ENCODE results near the gene KIF2A. TPM values are rescaled to one million over a fixed set of nuclear protein-coding genes. Genes with fewer than 3 reads are reported as not detected.

Gene KIF2A
- total RNA-seq, 1 experiment from 2014 or later: 86.1 TPM

DNA sequence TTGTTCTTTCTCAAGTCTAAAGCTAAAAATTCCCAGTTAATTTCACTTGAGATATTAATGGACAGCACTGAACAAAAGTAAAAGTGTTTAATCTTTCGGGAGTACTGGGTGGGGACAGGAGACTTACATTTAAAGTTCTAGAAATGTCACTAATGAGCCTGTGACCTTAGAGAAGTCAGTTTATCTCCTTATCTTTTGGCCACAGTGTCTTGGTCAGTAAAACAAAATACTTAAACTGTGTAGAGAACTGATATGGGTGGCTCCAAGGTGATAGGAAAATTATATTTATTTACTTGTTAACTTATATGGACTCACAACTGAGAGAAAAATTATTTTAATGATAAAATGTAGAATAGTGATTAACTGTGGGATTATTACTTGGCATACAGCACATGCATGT, 115.4 kb downstream of the KIF2A start:
- no peak overlapping the region for H3K4me3 Mint-ChIP-seq
- Histone ChIP-seq H3K27ac (ENCODE audit: insufficient read length, low read depth, low read length) (no peak overlapping the region), H3K79me2 (ENCODE audit: insufficient read depth, low read length) (peaks cover 6% of the 10 kb centered on the region; the same call in 1 of the 2 replicates), H3K27me3 (ENCODE audit: insufficient read depth, low read length) (no peaks in the 10 kb centered on the region), H3K4me2 (ENCODE audit: insufficient read depth, insufficient read length, low read length) (no peak overlapping the region), H3K79me1 (ENCODE audit: insufficient read depth, low read depth, low read length, poor library complexity, severe bottlenecking) (peaks cover 2% of the 10 kb centered on the region), H3K56ac (ENCODE audit: insufficient read length, low read depth, low read length) (no peak overlapping the region), H2AK5ac (ENCODE audit: insufficient read length, low read length) (no peak overlapping the region), H2BK120ac (ENCODE audit: low read depth, low read length, poor library complexity, severe bottlenecking) (no peak overlapping the region), H2BK15ac (ENCODE audit: low read depth, low read length) (no peak overlapping the region), H4K8ac (replicated peaks; ENCODE audit: insufficient read length, low read depth, low read length) (no peak overlapping the region), H4K20me1 (ENCODE audit: control insufficient read depth, insufficient read depth, insufficient read length) (no peaks in the 10 kb centered on the region), H3K9ac (ENCODE audit: extremely low read depth, insufficient read length, low read length) (no peak overlapping the region), H3K23ac (ENCODE audit: insufficient read length, low read depth, low read length) (no peak overlapping the region), H3K23me2 (ENCODE audit: insufficient read length, low read depth, low read length, poor library complexity, severe bottlenecking) (no peaks in the 10 kb centered on the region), H3K18ac (ENCODE audit: insufficient read length, low read depth, low read length) (no peak overlapping the region), H2BK5ac (ENCODE audit: insufficient read length, low read length) (no peak overlapping the region), H2BK12ac (ENCODE audit: insufficient read length, low read depth, low read length) (no peak overlapping the region), H3K4ac (ENCODE audit: low read depth, low read length) (no peak overlapping the region), H4K5ac (ENCODE audit: insufficient read length, low read depth, low read length) (no peak overlapping the region), H3K9me3 (ENCODE audit: control insufficient read depth, low read depth, low read length) (no peaks in the 10 kb centered on the region), H4K91ac (ENCODE audit: insufficient read length, low read depth, low read length) (no peak overlapping the region), H3K4me1 (ENCODE audit: insufficient read depth, low read length) (no peaks in the 10 kb centered on the region), H3T11ph (ENCODE audit: low read length) (no peak overlapping the region), H2BK20ac (ENCODE audit: low read depth, low read length, poor library complexity, severe bottlenecking) (no peak overlapping the region), H3K14ac (ENCODE audit: insufficient read depth, low read length) (no peak overlapping the region), H2AFZ (ENCODE audit: low read length) (no peak overlapping the region)
- no peaks in the 10 kb centered on the region for H3K9me3 Mint-ChIP-seq
- H3K4me1 Mint-ChIP-seq: peaks cover 0 to 2% of the 10 kb centered on the region in 2 experiments; a peak in 1 of 4 replicates
- no CpG with 5 or more reads among the region's 1 CpG for WGBS (ENCODE audit: extremely low coverage, insufficient read length, low lambda C conversion rate)
- no peak overlapping the region for H3K27ac Mint-ChIP-seq
- no peaks in the 10 kb centered on the region for H3K27me3 Mint-ChIP-seq (ENCODE audit: low read depth)
- no peak for DNase-seq
- H3K36me3 Mint-ChIP-seq (ENCODE audit: insufficient read depth in 1 of 3, low read depth in 3 of 3): peaks cover 6 to 10% (median 9%) of the 10 kb centered on the region in 3 experiments; a peak in 6 of 7 replicates
- TF ChIP-seq CTCF (conservative IDR thresholded peaks at IDR 0.05): no peak

Data from H9 (cell line).